NCI-H446 treated with DMSO at 0.1 percent for 48 hours (cell line): ENCODE results near the gene C16orf89.
"Not testable (repeated sequence)": the region's sequence is repeated elsewhere in the genome, so short reads cannot be mapped to it uniquely, and the experiment has no call there.

Experiments
- DNase-seq: peaks from one replicate; lab custom pipeline; 2025; lab: John Stamatoyannopoulos, UW

C16orf89 gene

GRCh38 chr16:5059386-5060072, 6.2 kb downstream of the C16orf89 start:
- no peak for DNase-seq

DNA sequence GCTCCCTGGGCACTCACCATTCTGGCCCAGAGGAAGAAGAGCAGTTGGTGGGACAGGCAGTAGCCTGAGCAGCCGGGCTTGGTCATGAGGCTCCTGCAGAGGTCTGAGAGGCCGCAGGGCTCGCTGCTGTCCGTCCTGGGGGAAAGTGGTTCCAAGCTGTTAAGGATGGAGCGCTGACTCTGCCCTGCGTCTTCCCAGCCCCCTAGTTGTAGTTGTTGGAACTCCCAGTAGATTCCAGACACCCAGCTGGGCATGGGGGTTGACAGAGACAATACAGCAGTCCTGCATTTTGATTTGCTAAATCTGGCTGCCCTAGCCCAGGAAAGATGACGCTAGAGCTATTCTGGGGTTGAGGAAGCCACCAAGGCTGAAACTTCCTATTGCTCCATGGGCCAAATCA, 7.3 kb downstream of the C16orf89 start:
- no peak for DNase-seq

DNA sequence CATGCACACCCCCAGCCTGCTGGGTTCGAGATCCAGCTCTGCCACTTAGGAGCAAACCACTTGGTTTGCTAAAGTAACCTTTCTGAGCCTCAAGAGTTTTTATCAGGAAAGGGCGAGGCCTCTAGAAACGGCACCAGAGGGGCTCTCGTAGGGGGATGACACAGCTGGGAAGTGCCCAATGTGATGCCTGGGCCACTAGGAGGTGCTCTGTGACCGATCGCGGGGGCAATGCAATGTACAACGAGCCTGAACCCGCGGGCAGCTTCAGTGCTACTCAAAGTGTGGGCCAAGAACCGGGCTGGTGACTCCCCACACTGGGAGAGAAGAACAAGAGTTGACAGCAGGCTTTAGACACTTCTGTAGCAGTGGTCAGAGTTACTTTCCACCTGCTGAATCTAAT, 9.4 kb downstream of the C16orf89 start:
- no peak for DNase-seq

DNA sequence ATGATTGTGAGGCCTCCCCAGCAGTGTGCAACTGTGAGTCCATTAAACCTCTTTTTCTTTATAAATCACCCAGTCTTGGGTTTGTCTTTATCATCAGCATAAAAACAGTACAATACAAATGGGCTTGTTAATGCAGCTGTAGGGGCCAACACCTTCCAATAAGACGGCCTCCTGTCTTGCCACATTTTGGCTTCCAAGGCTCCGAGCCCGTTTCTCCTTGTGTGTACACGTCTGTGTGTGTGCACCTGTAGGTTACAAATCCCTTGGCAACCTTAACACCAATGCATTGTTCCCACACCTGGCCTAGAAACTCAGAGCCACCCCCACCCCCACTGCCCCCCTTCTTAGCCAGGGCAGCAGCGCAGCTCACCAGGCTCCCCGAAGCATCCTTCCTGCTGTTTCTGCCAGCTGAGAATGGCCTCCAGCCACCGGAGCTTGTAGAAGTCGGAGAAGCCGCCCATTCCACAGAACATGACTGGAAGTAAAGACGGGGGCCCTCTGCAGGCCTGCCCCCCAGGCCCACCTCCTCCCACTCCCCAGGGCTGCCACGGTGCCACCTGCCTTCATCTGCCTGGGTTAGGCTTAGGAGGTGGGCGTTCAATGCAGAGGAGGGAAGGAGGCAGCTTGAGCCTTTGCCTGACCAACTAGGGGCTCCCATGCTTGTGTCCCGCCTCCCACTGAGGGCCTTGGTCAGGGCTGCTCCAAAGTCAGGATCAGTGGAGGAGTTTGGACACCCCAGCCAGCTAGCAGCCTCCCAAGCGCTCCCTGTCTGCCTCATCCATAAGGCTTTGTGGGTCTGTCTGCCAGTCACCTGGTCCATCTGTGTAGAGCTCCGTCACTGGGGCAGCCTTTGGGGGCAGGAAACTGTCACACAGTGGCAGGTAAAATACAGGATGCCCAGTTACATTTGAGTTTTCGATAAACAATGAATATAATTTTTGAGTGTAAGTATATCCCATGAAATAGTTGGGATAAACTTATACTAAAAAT, 10.6 kb downstream of the C16orf89 start:
- DNase-seq, result no peak

DNA sequence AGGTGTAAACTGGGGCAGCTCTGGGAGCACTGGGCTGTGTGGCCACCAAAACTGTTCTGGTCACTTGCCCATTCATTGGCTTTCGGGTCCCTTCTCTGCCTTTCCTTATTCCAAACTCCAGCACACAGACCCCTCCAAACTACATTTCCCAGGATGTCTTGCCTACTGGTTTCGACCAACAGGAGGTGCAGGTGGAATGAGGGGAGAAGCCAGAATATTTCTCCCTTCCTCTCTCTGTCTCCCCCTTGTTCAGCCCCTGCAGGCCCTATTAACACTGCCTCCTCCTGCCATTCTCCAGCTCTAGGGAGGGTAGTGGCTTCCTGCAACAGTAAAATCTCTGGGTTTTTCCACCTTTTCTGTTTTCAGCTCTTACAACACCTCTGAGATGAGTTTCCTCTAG, 18.8 kb downstream of the C16orf89 start:
- no peak for DNase-seq

- DNase-seq, result no peak
Measured at GRCh38 chr16:5045499-5046115, 20.1 kb downstream of the C16orf89 start.

- DNase-seq, result not testable (repeated sequence)
Measured at GRCh38 chr16:5044581-5044980, 21.2 kb downstream of the C16orf89 start.

GRCh38 chr16:5044011-5044540, 21.7 kb downstream of the C16orf89 start:
- DNase-seq, result no peak

DNA sequence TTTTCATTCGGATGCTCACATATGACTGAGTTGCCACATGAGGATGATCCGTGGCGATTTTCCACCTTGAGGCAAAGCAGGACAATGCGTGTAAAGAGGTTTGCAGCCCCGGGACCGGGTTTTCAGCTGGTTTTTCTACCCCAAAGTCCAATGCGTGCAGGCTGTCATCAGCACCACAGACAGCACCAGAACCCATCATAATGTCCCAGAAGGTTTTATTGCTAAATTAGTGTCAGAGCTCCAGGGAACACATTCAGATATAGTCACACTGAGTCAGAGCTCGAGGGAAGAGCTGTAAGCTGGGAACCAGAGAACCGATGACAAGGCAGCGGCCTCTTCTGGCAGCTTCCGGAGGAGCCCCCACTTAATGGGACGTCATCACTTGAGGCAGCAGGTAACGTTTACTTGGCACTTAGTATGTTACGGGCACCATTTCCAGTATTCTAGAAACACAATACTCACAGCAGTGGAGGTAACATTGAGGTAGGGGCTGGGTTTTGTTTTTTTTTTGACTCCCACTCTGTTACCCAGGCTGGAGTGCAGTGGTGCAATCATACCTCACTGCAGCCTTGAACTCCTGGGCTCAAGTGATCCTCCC, 23.1 kb downstream of the C16orf89 start:
- DNase-seq, result no peak

DNA sequence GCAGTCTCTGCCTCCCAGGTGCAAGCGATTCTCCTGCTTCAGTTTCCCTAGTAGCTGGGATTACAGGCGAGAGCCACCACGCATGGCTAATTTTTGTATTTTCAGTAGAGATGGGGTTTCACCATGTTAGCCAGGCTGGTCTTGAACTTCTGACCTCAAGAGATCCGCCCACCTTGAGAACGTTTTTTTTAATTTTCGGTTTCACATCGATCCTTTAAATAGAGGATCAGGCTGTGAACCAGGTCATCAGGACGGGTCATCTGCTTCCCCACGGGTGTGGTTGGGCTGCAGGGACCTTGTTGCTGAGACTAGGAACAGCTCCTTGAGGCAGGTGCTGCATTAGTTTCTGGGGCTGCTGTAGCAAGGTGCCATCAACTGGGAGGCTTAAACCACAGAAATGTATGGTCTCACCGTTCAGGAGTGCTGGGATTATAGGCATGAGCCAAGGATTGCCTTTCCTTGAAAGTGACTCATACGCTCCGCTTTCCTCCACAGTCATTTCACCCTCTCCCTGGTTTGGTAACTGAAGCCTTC, 24.1 kb downstream of the C16orf89 start:
- no peak for DNase-seq

- DNase-seq, result no peak
Measured at GRCh38 chr16:5040451-5040850, 25.3 kb downstream of the C16orf89 start.

- no peak for DNase-seq
Measured at GRCh38 chr16:5036228-5037156, 29.3 kb downstream of the C16orf89 start.

DNA sequence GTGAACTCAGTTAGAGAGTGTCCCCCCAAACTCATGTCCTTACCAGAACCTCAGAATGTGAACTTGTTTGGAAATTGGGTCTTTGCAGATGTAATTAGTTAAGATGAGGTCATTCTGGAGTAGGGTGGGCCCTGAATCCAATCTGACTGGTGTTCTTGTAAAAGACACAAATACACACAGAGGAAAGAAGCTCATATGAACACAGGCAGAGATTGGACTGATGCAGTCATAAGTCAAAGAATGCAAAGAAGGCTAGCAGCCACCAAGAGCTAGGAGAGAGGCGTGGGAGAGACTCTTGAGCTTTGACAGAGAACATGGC, 29.9 kb downstream of the C16orf89 start:
- no peak for DNase-seq

GRCh38 chr16:5034167-5034523, 31.6 kb downstream of the C16orf89 start:
- no peak for DNase-seq

- peak; percentile 41 for DNase-seq
Measured at GRCh38 chr16:5033256-5034166, 32.2 kb downstream of the C16orf89 start, which contains the start of gene NAGPA. TSS of gene NAGPA (minus strand) at chr16:5033935. CDS start at chr16:5033914, 21 bp downstream.

DNA sequence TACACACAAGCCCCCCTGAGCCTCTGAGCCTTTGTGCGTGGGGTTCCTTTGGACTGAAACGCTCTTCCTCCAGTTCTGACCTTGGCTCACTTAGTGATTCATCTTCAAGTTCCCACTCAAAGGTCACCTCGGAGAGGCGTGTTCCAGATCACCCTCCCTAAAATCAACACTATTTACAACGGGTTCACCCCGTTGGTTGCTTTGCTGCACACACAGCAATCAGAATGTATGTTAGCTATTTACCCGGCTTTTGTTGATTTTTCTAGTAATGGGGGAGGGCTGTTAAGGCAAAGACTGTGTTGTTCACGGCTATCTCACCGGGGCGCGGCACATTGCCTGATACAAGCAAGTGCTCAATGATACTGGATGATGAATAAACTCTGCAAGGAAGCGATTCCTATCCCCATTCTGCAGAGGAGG, 33.0 kb downstream of the C16orf89 start:
- no peak for DNase-seq

GRCh38 chr16:5031601-5032000, 34.2 kb downstream of the C16orf89 start:
- no peak for DNase-seq

- DNase-seq, result no peak
Measured at GRCh38 chr16:5030251-5030870, 35.4 kb downstream of the C16orf89 start.

DNA sequence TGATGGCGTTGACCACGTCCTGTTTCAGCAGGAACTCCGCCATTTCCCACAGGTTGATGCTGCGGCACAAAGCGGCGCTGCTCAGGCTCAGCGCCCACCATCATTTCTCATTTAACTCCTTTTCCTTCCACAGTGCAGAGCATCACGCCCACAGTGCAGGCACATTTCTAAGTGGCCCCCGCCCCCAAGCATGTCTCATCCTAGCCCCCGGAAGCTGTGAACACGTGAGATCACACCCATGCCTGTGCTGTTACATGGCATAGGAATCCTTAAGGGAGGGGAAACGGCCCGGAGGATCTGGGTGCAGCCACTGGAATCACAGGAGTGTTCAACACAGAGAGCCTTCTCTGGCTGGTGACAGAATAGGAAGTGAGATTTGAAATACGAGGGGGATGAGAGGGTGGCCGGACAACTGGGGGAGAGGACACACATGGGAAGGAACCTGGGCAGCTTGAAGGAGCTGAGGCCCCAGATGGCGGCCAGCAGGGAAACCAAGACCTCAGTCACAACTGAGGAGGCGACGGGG, 36.7 kb downstream of the C16orf89 start:
- DNase-seq, result no peak
